ENCODE data around the gene MED12L.

MED12L gene

GRCh38 chr3:151192545-151192944 lies 107.1 kb downstream of the MED12L start:
- no peaks in the 10 kb centered on the region for H3K79me2 ChIP-seq
- H3K27me3 ChIP-seq (ENCODE audit: control insufficient read depth, insufficient read depth, low read length): no peaks in the 10 kb centered on the region
- no peak overlapping the region for H3K4me2 ChIP-seq (ENCODE audit: low read length)
- H3K9me3 ChIP-seq (ENCODE audit: control insufficient read depth, low read length): no peaks in the 10 kb centered on the region
- H3K4me3 ChIP-seq (ENCODE audit: low read depth, low read length): no peak overlapping the region
- no peak for TF ChIP-seq CTCF (IDR thresholded peaks at IDR 0.05)
- no peak overlapping the region for H3K27ac ChIP-seq
- H3K4me1 ChIP-seq: no peaks in the 10 kb centered on the region
- H2AFZ ChIP-seq: no peak overlapping the region
- H3K36me3 ChIP-seq (ENCODE audit: control insufficient read depth, insufficient read depth, low read length): no peaks in the 10 kb centered on the region
- H3K9ac ChIP-seq: no peak overlapping the region

DNA sequence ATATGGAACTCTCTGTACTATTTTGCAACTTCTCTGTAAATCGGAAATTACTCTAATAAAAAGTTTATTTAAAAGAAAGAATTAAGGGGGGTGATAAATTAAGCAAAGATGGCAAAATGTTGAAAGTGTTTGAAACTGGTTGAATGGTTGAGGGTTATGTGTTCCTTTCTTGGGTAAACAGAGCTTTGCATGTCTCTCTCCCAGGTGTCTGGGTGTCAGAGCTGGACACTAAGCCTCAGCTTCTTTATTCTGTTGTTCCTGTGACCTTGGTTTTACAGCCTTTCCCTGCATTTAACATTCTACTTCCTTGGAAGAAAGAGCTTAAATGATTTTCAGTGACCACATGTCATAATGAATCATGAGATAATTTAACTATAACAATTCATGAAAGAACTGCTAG lies 110.4 kb downstream of the MED12L start:
- no peaks in the 10 kb centered on the region for H3K36me3 ChIP-seq (ENCODE audit: control insufficient read depth, insufficient read depth, low read length)
- H3K79me2 ChIP-seq: no peaks in the 10 kb centered on the region
- H3K27me3 ChIP-seq (ENCODE audit: control insufficient read depth, insufficient read depth, low read length): no peaks in the 10 kb centered on the region
- H3K9ac ChIP-seq: no peak overlapping the region
- no peaks in the 10 kb centered on the region for H3K9me3 ChIP-seq (ENCODE audit: control insufficient read depth, low read length)
- no peak for TF ChIP-seq CTCF (IDR thresholded peaks at IDR 0.05)
- H2AFZ ChIP-seq: no peak overlapping the region
- no peak overlapping the region for H3K4me3 ChIP-seq (ENCODE audit: low read depth, low read length)
- no peaks in the 10 kb centered on the region for H3K4me1 ChIP-seq
- no peak overlapping the region for H3K4me2 ChIP-seq (ENCODE audit: low read length)
- H3K27ac ChIP-seq: no peak overlapping the region

GRCh38 chr3:151196434-151196833 lies 111.0 kb downstream of the MED12L start:
- no peaks in the 10 kb centered on the region for H3K9me3 ChIP-seq (ENCODE audit: control insufficient read depth, low read length)
- no peak overlapping the region for H2AFZ ChIP-seq
- H3K4me3 ChIP-seq (ENCODE audit: low read depth, low read length): no peak overlapping the region
- H3K4me1 ChIP-seq: no peaks in the 10 kb centered on the region
- no peaks in the 10 kb centered on the region for H3K79me2 ChIP-seq
- no peaks in the 10 kb centered on the region for H3K36me3 ChIP-seq (ENCODE audit: control insufficient read depth, insufficient read depth, low read length)
- H3K27me3 ChIP-seq (ENCODE audit: control insufficient read depth, insufficient read depth, low read length): no peaks in the 10 kb centered on the region
- no peak for TF ChIP-seq CTCF (IDR thresholded peaks at IDR 0.05)
- no peak overlapping the region for H3K9ac ChIP-seq
- no peak overlapping the region for H3K4me2 ChIP-seq (ENCODE audit: low read length)
- H3K27ac ChIP-seq: no peak overlapping the region

DNA sequence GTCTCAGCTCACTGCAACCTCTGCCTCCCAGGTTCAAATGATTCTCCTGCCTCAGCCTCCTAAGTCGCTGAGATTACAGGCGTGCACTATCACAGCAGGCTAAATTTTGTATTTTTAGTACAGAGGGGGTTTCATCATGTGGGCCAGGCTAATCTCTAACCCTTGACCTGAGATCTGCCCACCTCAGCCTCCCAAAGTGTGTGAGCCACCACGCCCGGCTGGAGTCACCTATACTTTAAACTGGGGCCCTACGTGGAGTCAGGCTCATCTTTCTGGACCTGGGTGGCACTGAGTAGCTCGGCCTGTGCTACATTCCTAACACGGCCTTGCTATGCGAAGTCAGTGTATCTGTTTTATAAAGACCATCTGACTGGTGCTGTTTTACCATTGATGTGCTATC lies 111.8 kb downstream of the MED12L start:
- Histone ChIP-seq H3K79me2 (no peaks in the 10 kb centered on the region), H3K4me1 (no peaks in the 10 kb centered on the region), H3K9me3 (ENCODE audit: control insufficient read depth, low read length) (no peaks in the 10 kb centered on the region), H3K9ac (no peak overlapping the region), H3K27me3 (ENCODE audit: control insufficient read depth, insufficient read depth, low read length) (no peaks in the 10 kb centered on the region), H3K36me3 (ENCODE audit: control insufficient read depth, insufficient read depth, low read length) (no peaks in the 10 kb centered on the region), H3K4me3 (ENCODE audit: low read depth, low read length) (no peak overlapping the region), H3K27ac (no peak overlapping the region), H2AFZ (no peak overlapping the region), H3K4me2 (ENCODE audit: low read length) (no peak overlapping the region)
- TF ChIP-seq CTCF (IDR thresholded peaks at IDR 0.05): no peak

- Histone ChIP-seq H3K4me1 (no peaks in the 10 kb centered on the region), H3K9me3 (ENCODE audit: control insufficient read depth, low read length) (no peaks in the 10 kb centered on the region), H3K27ac (no peak overlapping the region), H3K27me3 (ENCODE audit: control insufficient read depth, insufficient read depth, low read length) (no peaks in the 10 kb centered on the region), H3K79me2 (no peaks in the 10 kb centered on the region), H3K36me3 (ENCODE audit: control insufficient read depth, insufficient read depth, low read length) (no peaks in the 10 kb centered on the region), H3K4me2 (ENCODE audit: low read length) (no peak overlapping the region), H3K4me3 (ENCODE audit: low read depth, low read length) (no peak overlapping the region), H3K9ac (no peak overlapping the region), H2AFZ (no peak overlapping the region)
- TF ChIP-seq CTCF (IDR thresholded peaks at IDR 0.05): no peak
Observed at GRCh38 chr3:151197981-151198767, 112.7 kb downstream of the MED12L start.
